Trophoblast cell (in vitro differentiated cells and primary cell): ENCODE results near the gene BZW2.

Experiments
- DNase-seq, 2 donors: peaks; one replicate each; pipeline ENCODE4 v3.0.0-alpha.2; 2016
- H2AFZ ChIP-seq: 2 replicates; pipeline ENCODE4 v1.6.1; 2013; ENCODE audit warnings: low read length, moderate library complexity, mild to moderate bottlenecking; ENCODE audit not compliant: insufficient read depth, poor library complexity
- H2AK5ac ChIP-seq: 2 replicates; pipeline ENCODE4 v1.6.1; 2013; ENCODE audit warnings: mild to moderate bottlenecking, low read length
- H2BK120ac ChIP-seq: 2 replicates; pipeline ENCODE4 v1.6.1; 2013; ENCODE audit warnings: low read length, mild to moderate bottlenecking, moderate library complexity; ENCODE audit not compliant: insufficient read depth, poor library complexity
- H2BK12ac ChIP-seq: 2 replicates; pipeline ENCODE4 v1.6.1; 2013; ENCODE audit warnings: mild to moderate bottlenecking, low read length, moderate library complexity
- H2BK5ac ChIP-seq: 2 replicates; pipeline ENCODE4 v1.6.1; 2013; ENCODE audit warnings: low read length, low read depth, moderate library complexity, mild to moderate bottlenecking; ENCODE audit not compliant: poor library complexity
- H3K14ac ChIP-seq: 2 replicates; pipeline ENCODE4 v1.6.1; 2013; ENCODE audit warnings: mild to moderate bottlenecking, low read length
- H3K18ac ChIP-seq: 2 replicates; pipeline ENCODE4 v1.6.1; 2013; ENCODE audit warnings: mild to moderate bottlenecking, low read length
- H3K23ac ChIP-seq: 2 replicates; pipeline ENCODE4 v1.6.1; 2013; ENCODE audit warnings: low read length
- H3K27ac ChIP-seq: 2 replicates; pipeline ENCODE4 v1.5.1; 2013; ENCODE audit warnings: low read depth, mild to moderate bottlenecking, inconsistent platforms, low read length, moderate library complexity
- H3K27me3 ChIP-seq: 2 replicates; pipeline ENCODE4 v1.6.1; 2013; ENCODE audit warnings: inconsistent platforms, mild to moderate bottlenecking, low read length, moderate library complexity; ENCODE audit not compliant: insufficient read depth
- H3K36me3 ChIP-seq, 2 experiments: 1 replicate in 1 of 2; 2 replicates in 1 of 2; pipeline ENCODE4 v1.6.1; 2013; ENCODE audit warnings: low read length in 2 of 2, mild to moderate bottlenecking in 2 of 2, moderate library complexity in 1 of 2; ENCODE audit not compliant: insufficient read depth in 2 of 2, control insufficient read depth in 1 of 2
- H3K4ac ChIP-seq: 2 replicates; pipeline ENCODE4 v1.6.1; 2013; ENCODE audit warnings: low read depth, mild to moderate bottlenecking, low read length, moderate library complexity
- H3K4me1 ChIP-seq, 2 experiments: 1 replicate in 1 of 2; 2 replicates in 1 of 2; pipeline ENCODE4 v1.6.1; 2013; ENCODE audit warnings: low read length in 2 of 2, mild to moderate bottlenecking in 2 of 2, moderate library complexity in 1 of 2; ENCODE audit not compliant: insufficient read depth in 2 of 2, control insufficient read depth in 1 of 2
- H3K4me2 ChIP-seq: 2 replicates; pipeline ENCODE4 v1.6.1; 2013; ENCODE audit warnings: inconsistent platforms, mild to moderate bottlenecking, low read length, moderate library complexity
- H3K4me3 ChIP-seq: 2 replicates; pipeline ENCODE4 v1.5.1; 2013; ENCODE audit warnings: mild to moderate bottlenecking, low read depth, low read length, inconsistent platforms
- H3K79me1 ChIP-seq: one replicate; pipeline ENCODE4 v1.6.1; 2013; ENCODE audit warnings: low read length
- H3K79me2 ChIP-seq: 2 replicates; pipeline ENCODE4 v1.6.1; 2013; ENCODE audit warnings: low read length, mild to moderate bottlenecking; ENCODE audit not compliant: control insufficient read depth, insufficient read depth, poor library complexity
- H3K9ac ChIP-seq: 2 replicates; pipeline ENCODE4 v1.6.1; 2013; ENCODE audit warnings: mild to moderate bottlenecking, low read length
- H3K9me3 ChIP-seq: 2 replicates; pipeline ENCODE4 v1.6.1; 2013; ENCODE audit warnings: low read depth, mild to moderate bottlenecking, control low read depth, inconsistent platforms, low read length; ENCODE audit not compliant: insufficient read depth
- H4K12ac ChIP-seq: 2 replicates; pipeline ENCODE4 v1.6.1; 2013; ENCODE audit warnings: low read depth, mild to moderate bottlenecking, low read length, moderate library complexity
- H4K8ac ChIP-seq: 2 replicates; pipeline ENCODE4 v1.6.1; 2013; ENCODE audit warnings: low read depth, mild to moderate bottlenecking, low read length, moderate library complexity
- H4K91ac ChIP-seq: one replicate; pipeline ENCODE4 v1.6.1; 2013; ENCODE audit warnings: low read depth, mild to moderate bottlenecking, low read length, moderate library complexity
- WGBS: extraction: QIAGEN DNeasy Blood & Tissue Kit; methylation state at CpG from one replicate; pipeline ENCODE4 v1.1.7; 2013; ENCODE audit warnings: missing lambda C conversion rate; ENCODE audit not compliant: insufficient read length, insufficient coverage; ENCODE audit errors: extremely low coverage; 5-methylcytosine and 5-hydroxymethylcytosine counted together

BZW2 gene

DNA sequence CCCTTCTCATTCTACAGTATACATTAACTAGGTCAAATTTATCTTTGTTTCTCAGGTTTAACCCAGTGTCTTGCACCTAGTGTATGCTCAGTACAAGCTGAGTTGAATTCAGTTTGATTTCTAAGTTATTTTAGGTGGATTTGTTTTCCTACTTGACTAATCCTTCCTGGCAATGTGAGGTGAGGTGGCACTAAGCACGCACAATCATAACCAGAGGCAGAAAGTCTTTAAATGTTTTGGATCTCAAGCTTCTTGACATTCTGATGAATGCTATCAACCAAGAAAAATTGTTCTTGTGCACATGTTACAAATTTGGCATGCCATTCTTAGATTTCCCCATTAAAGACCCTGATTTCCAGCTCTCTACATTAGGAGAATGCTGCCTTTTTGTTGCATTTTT is 3.2 kb downstream of the BZW2 start:
- whole genome bisulfite sequencing = no CpG with 5 or more reads among the region's 1 CpG

DNA sequence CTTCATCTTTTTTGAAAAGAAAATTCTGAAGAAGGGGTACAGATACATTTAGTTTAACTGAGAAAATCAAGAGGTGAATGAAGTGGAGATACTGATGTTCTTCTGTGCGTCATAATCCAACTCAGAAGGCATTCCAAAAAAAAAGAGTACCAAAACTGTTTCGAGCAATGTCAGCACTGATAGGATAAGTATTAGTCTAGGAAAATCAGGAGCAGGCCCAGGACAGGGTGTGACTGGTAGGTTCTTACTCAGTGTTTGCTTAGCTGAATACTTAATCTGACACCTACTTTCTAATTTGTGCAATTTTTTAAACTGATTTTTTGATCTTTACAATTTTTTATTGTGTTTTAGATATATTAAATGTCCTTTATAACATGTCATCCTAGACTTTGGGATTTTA is 4.3 kb downstream of the BZW2 start:
- Histone ChIP-seq H2AK5ac (no peak overlapping the region), H3K36me3 (peaks cover 0 to 2% of the 10 kb centered on the region in 2 experiments), H3K4me3 (no peak overlapping the region), H3K23ac (no peak overlapping the region), H3K18ac (no peak overlapping the region), H4K8ac (no peak overlapping the region), H4K12ac (no peak overlapping the region), H2BK5ac (no peak overlapping the region), H3K79me2 (peaks cover 19% of the 10 kb centered on the region), H3K9me3 (peaks cover 1% of the 10 kb centered on the region), H2BK120ac (no peak overlapping the region), H3K14ac (no peak overlapping the region), H2AFZ (no peak overlapping the region), H2BK12ac (no peak overlapping the region), H3K27ac (no peak overlapping the region), H3K27me3 (no peaks in the 10 kb centered on the region), H3K4me1 (peaks cover 0 to 2% of the 10 kb centered on the region in 2 experiments), H3K9ac (no peak overlapping the region), H3K4ac (no peak overlapping the region), H3K79me1 (peaks cover 11% of the 10 kb centered on the region), H3K4me2 (no peak overlapping the region), H4K91ac (no peak overlapping the region)
- no CpG with 5 or more reads among the region's 2 CpGs for WGBS
- no peak for DNase-seq

More for the DNA sequence above, 3.2 kb downstream of the BZW2 start:
- H3K27me3 ChIP-seq = no peaks in the 10 kb centered on the region
- no peak overlapping the region for H3K4me3 ChIP-seq
- H2AK5ac ChIP-seq = no peak overlapping the region
- H3K4ac ChIP-seq = peak overlapping the region; percentile 95
- H2BK120ac ChIP-seq = no peak overlapping the region
- no peak overlapping the region for H4K8ac ChIP-seq
- H2BK5ac ChIP-seq = no peak overlapping the region
- no peak overlapping the region for H3K27ac ChIP-seq
- no peak overlapping the region for H4K91ac ChIP-seq
- no peak overlapping the region for H3K14ac ChIP-seq
- H3K9me3 ChIP-seq = peaks cover 1% of the 10 kb centered on the region
- no peak overlapping the region for H4K12ac ChIP-seq
- no peak overlapping the region for H2BK12ac ChIP-seq
- peaks cover 0 to 2% of the 10 kb centered on the region in 2 experiments for H3K36me3 ChIP-seq
- DNase-seq = peak; percentile 32 to 82
- no peak overlapping the region for H3K4me2 ChIP-seq
- H3K79me1 ChIP-seq = peaks cover 18% of the 10 kb centered on the region
- no peak overlapping the region for H3K18ac ChIP-seq
- no peak overlapping the region for H3K23ac ChIP-seq
- H3K79me2 ChIP-seq = peaks cover 24% of the 10 kb centered on the region
- H3K9ac ChIP-seq = no peak overlapping the region
- H3K4me1 ChIP-seq = peaks cover 2 to 4% of the 10 kb centered on the region in 2 experiments
- H2AFZ ChIP-seq = no peak overlapping the region

DNA sequence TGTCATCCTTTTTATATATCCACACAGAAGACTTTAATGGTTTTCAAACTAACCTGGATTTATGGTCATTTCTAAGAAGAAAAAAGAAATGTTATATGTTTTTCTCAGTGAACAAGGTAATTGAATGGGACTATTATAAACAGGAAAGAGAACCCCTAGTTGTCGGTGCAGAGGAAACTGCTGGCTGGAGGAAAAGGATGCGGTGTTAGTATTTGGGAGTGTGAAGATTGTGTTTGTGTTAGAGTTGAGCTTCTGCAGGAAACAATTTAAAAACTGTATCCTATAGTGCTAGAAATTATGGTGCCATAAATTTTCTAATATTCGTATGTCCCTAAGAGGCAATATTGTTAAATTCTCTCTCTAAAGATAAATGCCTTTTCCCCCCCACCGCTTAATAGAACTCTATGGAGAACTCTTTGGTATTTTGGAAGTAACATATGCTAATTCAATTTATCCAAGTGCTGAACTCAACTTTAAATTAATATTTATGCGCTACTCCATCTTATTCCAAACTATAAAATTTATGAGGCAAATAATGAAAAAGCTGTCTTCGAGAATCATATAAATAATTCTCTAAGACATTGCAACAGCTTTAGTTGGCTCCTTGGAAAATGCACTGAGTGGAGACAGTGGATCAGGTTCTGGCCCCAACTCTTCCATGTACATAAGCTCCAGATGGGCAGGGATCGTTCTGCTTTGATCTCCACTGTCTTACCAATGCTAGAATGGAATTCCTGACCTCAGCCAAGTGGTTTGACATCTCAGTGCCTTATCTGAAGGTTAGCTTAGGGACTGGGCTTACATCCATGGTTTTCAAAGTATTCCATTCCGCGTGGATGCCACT is 5.6 kb downstream of the BZW2 start:
- no peak overlapping the region for H3K27ac ChIP-seq
- H3K4me3 ChIP-seq = no peak overlapping the region
- H3K4ac ChIP-seq = peak overlapping the region; percentile 83
- peaks cover 13% of the 10 kb centered on the region for H3K79me2 ChIP-seq
- no peak overlapping the region for H3K23ac ChIP-seq
- no peaks in the 10 kb centered on the region for H3K9me3 ChIP-seq
- H4K91ac ChIP-seq = no peak overlapping the region
- peaks cover 0 to 2% of the 10 kb centered on the region in 2 experiments for H3K36me3 ChIP-seq
- WGBS = 100% methylated on average over 1 of the region's 9 CpGs
- H3K4me2 ChIP-seq = no peak overlapping the region
- peaks cover 1% of the 10 kb centered on the region for H3K79me1 ChIP-seq
- no peak overlapping the region for H3K14ac ChIP-seq
- H3K9ac ChIP-seq = no peak overlapping the region
- no peak overlapping the region for H3K18ac ChIP-seq
- no peak for DNase-seq
- H2AK5ac ChIP-seq = no peak overlapping the region
- H2AFZ ChIP-seq = no peak overlapping the region
- H2BK5ac ChIP-seq = no peak overlapping the region
- H4K12ac ChIP-seq = no peak overlapping the region
- H2BK120ac ChIP-seq = no peak overlapping the region
- no peak overlapping the region for H4K8ac ChIP-seq
- H2BK12ac ChIP-seq = no peak overlapping the region
- H3K4me1 ChIP-seq = peaks cover 2% of the 10 kb centered on the region in 2 experiments
- no peaks in the 10 kb centered on the region for H3K27me3 ChIP-seq

DNA sequence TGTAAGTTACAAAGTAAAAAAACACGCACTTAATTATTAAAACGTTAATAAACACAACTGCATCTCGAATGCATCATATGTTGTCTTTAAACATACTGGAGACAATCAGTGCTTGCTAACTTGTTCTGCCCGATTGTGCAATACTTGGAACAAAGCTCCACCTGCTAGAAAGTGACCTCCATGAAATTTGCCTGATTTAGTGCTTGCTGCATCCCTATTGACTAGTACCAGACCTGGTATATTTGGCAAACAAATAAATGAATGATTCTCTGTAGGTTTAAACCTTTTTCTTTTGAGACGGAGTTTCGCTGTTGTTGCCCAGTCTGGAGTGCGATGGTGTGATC is 6.2 kb downstream of the BZW2 start:
- Histone ChIP-seq H3K36me3 (peaks cover 0 to 2% of the 10 kb centered on the region in 2 experiments), H2BK12ac (no peak overlapping the region), H4K91ac (no peak overlapping the region), H3K79me1 (peaks cover 2% of the 10 kb centered on the region), H4K8ac (no peak overlapping the region), H2BK5ac (no peak overlapping the region), H3K27ac (no peak overlapping the region), H3K14ac (no peak overlapping the region), H4K12ac (no peak overlapping the region), H2BK120ac (no peak overlapping the region), H3K27me3 (no peaks in the 10 kb centered on the region), H3K79me2 (peaks cover 12% of the 10 kb centered on the region), H2AFZ (no peak overlapping the region), H3K23ac (no peak overlapping the region), H3K4me3 (no peak overlapping the region), H3K4ac (peak overlapping the region; percentile 30), H3K9me3 (no peaks in the 10 kb centered on the region), H2AK5ac (no peak overlapping the region), H3K18ac (no peak overlapping the region), H3K4me1 (peaks cover 2% of the 10 kb centered on the region in 2 experiments), H3K4me2 (no peak overlapping the region), H3K9ac (no peak overlapping the region)
- DNase-seq = peak in 1 of 2 donors; percentile 32
- WGBS = no CpG with 5 or more reads among the region's 7 CpGs
